ENCODE data around the gene PKNOX2. TPM values are rescaled to one million over a fixed set of nuclear protein-coding genes. Genes with fewer than 3 reads are reported as not detected.

The PKNOX2 gene
- total RNA-seq, 1 donor from 2014 or later: 17.8 TPM

DNA sequence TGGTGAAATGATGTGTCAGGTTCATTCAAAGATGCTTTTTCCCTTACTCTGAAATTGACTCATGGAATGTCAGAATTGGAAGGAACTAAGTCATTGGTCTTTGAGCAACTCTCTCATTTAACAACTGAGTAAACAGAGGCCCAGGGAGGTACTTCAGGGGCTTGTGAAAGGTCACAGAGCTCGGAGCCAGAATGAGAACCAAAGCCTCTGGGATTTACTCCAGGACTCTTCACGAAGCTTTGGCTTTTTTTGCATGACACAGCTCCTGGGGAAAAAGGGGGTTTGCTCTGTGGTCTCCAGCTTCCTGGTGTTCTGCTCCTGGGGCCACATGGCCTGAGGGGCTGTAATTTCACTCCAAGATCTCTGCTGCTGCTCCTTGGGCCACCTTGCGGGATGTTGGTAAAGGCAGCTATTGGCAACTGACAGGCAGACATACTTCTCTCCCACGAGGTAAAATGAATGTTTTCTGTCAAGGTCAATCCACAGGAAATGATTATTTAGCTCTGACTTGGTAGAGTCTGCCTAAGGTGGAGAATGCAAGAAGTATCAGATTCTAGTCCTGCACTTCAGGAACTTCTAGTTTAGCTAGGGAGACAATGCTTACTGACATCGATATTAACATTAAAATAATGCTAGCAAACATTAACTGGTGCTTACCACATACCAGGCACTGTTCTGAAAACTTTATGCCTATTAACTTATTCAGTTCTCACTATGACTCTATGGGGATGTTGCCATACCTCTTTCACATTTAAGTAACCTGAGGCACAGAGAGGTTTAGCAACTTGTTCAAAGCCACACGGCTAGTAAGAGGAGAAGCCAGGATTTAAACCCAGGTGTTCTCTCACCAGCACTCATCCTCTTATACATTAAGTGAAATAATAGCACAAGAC, 16.1 kb downstream of the PKNOX2 start:
- no peak overlapping the region for H3K4me3 ChIP-seq
- H3K27ac ChIP-seq: no peak overlapping the region
- no peaks in the 10 kb centered on the region for H3K4me1 ChIP-seq
- no peak for DNase-seq
- intact Hi-C loops (cut with DNase I): no loop called here
- no peak for ATAC-seq
- H3K27me3 ChIP-seq: no peaks in the 10 kb centered on the region
- no peaks in the 10 kb centered on the region for H3K36me3 ChIP-seq
- no peak for TF ChIP-seq CTCF (IDR thresholded peaks at IDR 0.05)
- no peaks in the 10 kb centered on the region for H3K9me3 ChIP-seq

- Histone ChIP-seq H3K27me3 (no peaks in the 10 kb centered on the region), H3K27ac (no peak overlapping the region), H3K36me3 (no peaks in the 10 kb centered on the region), H3K4me3 (no peak overlapping the region), H3K9me3 (no peaks in the 10 kb centered on the region), H3K4me1 (no peaks in the 10 kb centered on the region)
- no peak for ATAC-seq
- no peak for DNase-seq
- no peak for TF ChIP-seq CTCF (IDR thresholded peaks at IDR 0.05)
- intact Hi-C loops (cut with DNase I): no loop called here
Observed at GRCh38 chr11:125182573-125182972, 18.0 kb downstream of the PKNOX2 start.

DNA sequence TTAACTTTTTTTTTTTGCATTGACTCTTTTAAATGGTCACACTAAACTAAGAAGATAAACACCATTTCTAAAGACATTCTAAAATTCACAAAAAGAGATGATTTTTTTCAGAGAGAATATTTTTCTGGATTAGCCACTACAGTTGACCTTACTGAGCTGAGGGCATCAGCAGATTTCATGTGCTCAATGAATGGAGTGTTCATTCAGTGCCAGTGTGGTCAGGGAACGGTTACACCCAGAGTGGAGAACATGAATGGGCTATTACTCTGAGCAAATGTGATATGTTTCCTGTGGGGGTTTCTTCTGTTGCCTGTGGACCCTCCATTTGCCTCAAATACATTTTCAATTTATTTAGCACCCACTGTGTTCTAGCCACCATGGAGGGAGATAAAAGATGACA, 19.1 kb downstream of the PKNOX2 start:
- no peaks in the 10 kb centered on the region for H3K9me3 ChIP-seq
- TF ChIP-seq CTCF (IDR thresholded peaks at IDR 0.05): no peak
- H3K36me3 ChIP-seq: no peaks in the 10 kb centered on the region
- ATAC-seq: no peak
- no peak for DNase-seq
- no peak overlapping the region for H3K4me3 ChIP-seq
- intact Hi-C loops (cut with DNase I): no loop called here
- H3K4me1 ChIP-seq: no peaks in the 10 kb centered on the region
- H3K27ac ChIP-seq: no peak overlapping the region
- H3K27me3 ChIP-seq: no peaks in the 10 kb centered on the region

- no peak for TF ChIP-seq CTCF (IDR thresholded peaks at IDR 0.05)
- no peak for ATAC-seq
Observed at GRCh38 chr11:125188021-125188420, 23.5 kb downstream of the PKNOX2 start.

GRCh38 chr11:125190566-125190965, 26.0 kb downstream of the PKNOX2 start:
- Histone ChIP-seq H3K4me3 (no peak overlapping the region), H3K36me3 (no peaks in the 10 kb centered on the region), H3K27ac (no peak overlapping the region), H3K4me1 (peaks cover 3% of the 10 kb centered on the region), H3K27me3 (peaks cover 15% of the 10 kb centered on the region), H3K9me3 (no peaks in the 10 kb centered on the region)
- ATAC-seq (no peak), DNase-seq (no peak)
- intact Hi-C loops (cut with DNase I): no loop called here
- TF ChIP-seq CTCF (IDR thresholded peaks at IDR 0.05): no peak

More at GRCh38 chr11:125188021-125188420, 23.5 kb downstream of the PKNOX2 start:
- no peak overlapping the region for H3K27ac ChIP-seq
- no peaks in the 10 kb centered on the region for H3K36me3 ChIP-seq
- DNase-seq: no peak
- peaks cover 3% of the 10 kb centered on the region for H3K4me1 ChIP-seq
- intact Hi-C loops (cut with DNase I): no loop called here
- H3K27me3 ChIP-seq: peaks cover 15% of the 10 kb centered on the region
- no peaks in the 10 kb centered on the region for H3K9me3 ChIP-seq
- no peak overlapping the region for H3K4me3 ChIP-seq

All from upper lobe of right lung (tissue), 1 donor.